ENCODE data around the gene MGAT5.

GRCh38 chr2:134288814-134289213 lies 34.9 kb downstream of the MGAT5 start:
- no peak for TF ChIP-seq OSR1 (CRISPR knock-in tag; IDR thresholded peaks at IDR 0.05)
- TF ChIP-seq ZNF70 (CRISPR knock-in tag; IDR thresholded peaks at IDR 0.05), result no peak
- no peak for TF ChIP-seq ESRRG (CRISPR knock-in tag; IDR thresholded peaks at IDR 0.05)
- no peak for TF ChIP-seq GLIS3 (CRISPR knock-in tag; IDR thresholded peaks at IDR 0.05)
- TF ChIP-seq ZNF8 (CRISPR knock-in tag; IDR thresholded peaks at IDR 0.05), result no peak
- TF ChIP-seq ZFP3 (CRISPR knock-in tag; IDR thresholded peaks at IDR 0.05), result no peak
- no peak for TF ChIP-seq TSHZ2 (CRISPR knock-in tag; IDR thresholded peaks at IDR 0.05)
- no peak for TF ChIP-seq PPARA (CRISPR knock-in tag; IDR thresholded peaks at IDR 0.05; ENCODE audit: borderline replicate concordance)
- TF ChIP-seq TOX (CRISPR knock-in tag; IDR thresholded peaks at IDR 0.05; ENCODE audit: borderline replicate concordance), result no peak
- no peak for TF ChIP-seq ZFP30 (CRISPR knock-in tag; IDR thresholded peaks at IDR 0.05)
- no peak for TF ChIP-seq ISL1 (CRISPR knock-in tag; IDR thresholded peaks at IDR 0.05)
- TF ChIP-seq, protein P1, sequence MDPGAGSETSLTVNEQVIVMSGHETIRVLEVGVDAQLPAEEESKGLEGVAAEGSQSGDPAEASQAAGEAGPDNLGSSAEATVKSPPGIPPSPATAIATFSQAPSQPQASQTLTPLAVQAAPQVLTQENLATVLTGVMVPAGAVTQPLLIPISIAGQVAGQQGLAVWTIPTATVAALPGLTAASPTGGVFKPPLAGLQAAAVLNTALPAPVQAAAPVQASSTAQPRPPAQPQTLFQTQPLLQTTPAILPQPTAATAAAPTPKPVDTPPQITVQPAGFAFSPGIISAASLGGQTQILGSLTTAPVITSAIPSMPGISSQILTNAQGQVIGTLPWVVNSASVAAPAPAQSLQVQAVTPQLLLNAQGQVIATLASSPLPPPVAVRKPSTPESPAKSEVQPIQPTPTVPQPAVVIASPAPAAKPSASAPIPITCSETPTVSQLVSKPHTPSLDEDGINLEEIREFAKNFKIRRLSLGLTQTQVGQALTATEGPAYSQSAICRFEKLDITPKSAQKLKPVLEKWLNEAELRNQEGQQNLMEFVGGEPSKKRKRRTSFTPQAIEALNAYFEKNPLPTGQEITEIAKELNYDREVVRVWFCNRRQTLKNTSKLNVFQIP (CRISPR knock-in tag; IDR thresholded peaks at IDR 0.05; ENCODE audit: borderline replicate concordance, low read depth), result no peak
- no peak for TF ChIP-seq RARB (CRISPR knock-in tag; IDR thresholded peaks at IDR 0.05)
